Measurements from ENCODE around the gene ADSS1. TPM values are rescaled to one million over a fixed set of nuclear protein-coding genes. Genes with fewer than 3 reads are reported as not detected.

ADSS1 gene
- total RNA-seq, 1 donor from 2014 or later = 20.2 TPM

- no peak for DNase-seq (ENCODE audit: low read depth)
Observed at GRCh38 chr14:104731320-104732294, 7.6 kb downstream of the ADSS1 start.

- no peak for DNase-seq (ENCODE audit: low read depth)
Observed at GRCh38 chr14:104732355-104732804, 8.4 kb downstream of the ADSS1 start.

GRCh38 chr14:104732931-104733681 lies 9.1 kb downstream of the ADSS1 start:
- no peak for DNase-seq (ENCODE audit: low read depth)

- DNase-seq (ENCODE audit: low read depth) = no peak
Observed at GRCh38 chr14:104734051-104734587, 10.1 kb downstream of the ADSS1 start.

GRCh38 chr14:104734601-104734990 lies 10.6 kb downstream of the ADSS1 start:
- no peak for DNase-seq (ENCODE audit: low read depth)

GRCh38 chr14:104734991-104735779 lies 11.2 kb downstream of the ADSS1 start:
- DNase-seq (ENCODE audit: low read depth) = no peak

- peak; percentile 65 for DNase-seq (ENCODE audit: low read depth)
Observed at GRCh38 chr14:104735830-104736642, 12.0 kb downstream of the ADSS1 start.

GRCh38 chr14:104738375-104739019 lies 14.5 kb downstream of the ADSS1 start:
- DNase-seq (ENCODE audit: low read depth) = no peak

- no peak for DNase-seq (ENCODE audit: low read depth)
Observed at GRCh38 chr14:104739026-104739425, 15.0 kb downstream of the ADSS1 start.

- no peak for DNase-seq (ENCODE audit: low read depth)
Observed at GRCh38 chr14:104739546-104740516, 15.8 kb downstream of the ADSS1 start.

- no peak for DNase-seq (ENCODE audit: low read depth)
Observed at GRCh38 chr14:104741108-104741802, 17.2 kb downstream of the ADSS1 start.

GRCh38 chr14:104741803-104742251 lies 17.8 kb downstream of the ADSS1 start:
- DNase-seq (ENCODE audit: low read depth) = no peak

- no peak for DNase-seq (ENCODE audit: low read depth)
Observed at GRCh38 chr14:104742586-104743455, 18.8 kb downstream of the ADSS1 start.

GRCh38 chr14:104743461-104744380 lies 19.7 kb downstream of the ADSS1 start:
- no peak for DNase-seq (ENCODE audit: low read depth)

- DNase-seq (ENCODE audit: low read depth) = no peak
Observed at GRCh38 chr14:104744484-104744883, 20.5 kb downstream of the ADSS1 start.

GRCh38 chr14:104745431-104745830 lies 21.4 kb downstream of the ADSS1 start:
- no peak for DNase-seq (ENCODE audit: low read depth)

All from myocyte (in vitro differentiated cells).